ENCODE measurements around the gene NUTM2E. TPM values are rescaled to one million over a fixed set of nuclear protein-coding genes. Genes with fewer than 3 reads are reported as not detected.
"Not testable (repeated sequence)": the region's sequence is repeated elsewhere in the genome, so short reads cannot be mapped to it uniquely, and the experiment has no call there.

Gene NUTM2E, protein sequence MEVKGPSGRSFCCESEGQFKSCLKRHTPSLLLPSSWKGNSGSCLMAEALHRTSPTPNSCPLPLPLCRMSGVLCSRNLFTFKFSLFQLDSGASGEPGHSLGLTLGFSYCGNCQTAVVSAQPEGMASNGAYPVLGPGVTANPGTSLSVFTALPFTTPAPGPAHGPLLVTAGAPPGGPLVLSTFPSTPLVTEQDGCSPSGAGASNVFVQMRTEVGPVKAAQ (N-terminal part only)
- total RNA-seq (1 to 10 TPM in 1 of 5 donors, under 1 TPM in 3, not detected in 1; 0.10 to 1.3 (median 0.71) TPM), total RNA-seq (0.26 to 3.0 (median 0.87) reads per million in 29 experiments)
- total RNA-seq (2013): 1.1 TPM

DNA sequence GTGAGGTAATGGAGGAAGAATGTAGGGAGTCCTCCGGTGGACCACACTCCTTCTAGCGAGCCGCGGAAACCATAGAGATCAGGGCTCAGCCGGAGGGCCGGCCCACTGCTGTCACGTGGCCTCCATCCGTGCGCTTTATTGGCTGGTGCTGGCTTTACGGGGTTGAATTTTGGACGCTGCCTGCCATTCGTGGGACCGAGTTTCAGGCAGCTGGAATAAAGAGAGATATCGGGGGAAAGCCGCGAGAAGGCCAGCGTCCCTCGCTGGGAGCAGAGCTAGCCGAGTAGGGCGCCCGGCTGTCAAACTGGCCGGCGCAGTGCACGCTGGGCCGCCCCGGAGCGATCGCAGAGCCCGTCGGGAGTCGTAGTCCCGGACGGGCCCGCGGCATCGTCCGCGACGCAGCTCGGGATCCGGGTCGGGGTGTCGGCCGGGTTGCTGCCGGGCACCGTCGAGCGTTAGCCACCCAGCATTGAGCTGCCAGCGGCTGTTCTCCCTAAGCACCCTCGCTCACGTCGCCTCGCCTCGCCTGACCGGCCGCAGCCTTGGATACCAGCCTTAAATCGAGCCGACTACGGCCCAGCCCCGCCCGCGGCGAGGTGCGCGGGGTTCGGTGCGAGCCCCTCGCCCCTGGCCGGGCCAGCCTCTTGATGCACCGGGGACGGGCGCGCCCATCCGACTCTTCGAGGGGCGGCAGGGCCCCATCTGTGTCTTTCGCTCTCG, at the start of gene NUTM2E:
Gene NUTM2E, plus strand, starts transcription at position 244 of the 720 bp plus-strand sequence. CDS start 15,002 bp downstream, outside the sequence.
- H3K9me3 ChIP-seq; H3K27me3 Mint-ChIP-seq; CTCF ChIA-PET; H3K4me1 ChIP-seq (ENCODE audit: control insufficient read depth in 1 of 2, extremely low read depth in 1 of 2, insufficient read depth in 2 of 2, low read length in 2 of 2); H3K9me3 Mint-ChIP-seq; POLR2A ChIA-PET; H3K36me3 Mint-ChIP-seq; H3K36me3 ChIP-seq (ENCODE audit: control insufficient read depth in 2 of 2, extremely low read depth in 1 of 2, insufficient read depth in 1 of 2, low read length in 1 of 2); H3K27me3 ChIP-seq (replicated peaks in 1 of 2; ENCODE audit: control insufficient read depth in 2 of 2, extremely low read depth in 1 of 2, insufficient read depth in 2 of 2, low read length in 1 of 2): not testable (repeated sequence)
- Histone ChIP-seq H3K27ac (ENCODE audit: low read length) (peak within 1 kb of the TSS; percentile 74), H3K4me3 (ENCODE audit: control insufficient read depth in 1 of 2, extremely low read depth in 1 of 2, low read length in 1 of 2) (peak within 1 kb of the TSS in 1 of 2 donors; percentile 59)
- ATAC-seq (replicated peaks in 1 of 4) (peak; percentile 92 to 93 (median 92)), DNase-seq (peak; percentile 36 to 82 (median 70))
- Mint-ChIP-seq H3K4me3 (peak within 1 kb of the TSS; percentile 88 to 92 (median 91)), H3K4me1 (peaks cover 30 to 40% (median 34%) of the 10 kb centered on the region in 3 donors), H3K27ac (peak within 1 kb of the TSS; percentile 87 to 91)
- under 1% methylated on average over 24 of the region's 78 CpGs for WGBS (ENCODE audit: insufficient coverage)

DNA sequence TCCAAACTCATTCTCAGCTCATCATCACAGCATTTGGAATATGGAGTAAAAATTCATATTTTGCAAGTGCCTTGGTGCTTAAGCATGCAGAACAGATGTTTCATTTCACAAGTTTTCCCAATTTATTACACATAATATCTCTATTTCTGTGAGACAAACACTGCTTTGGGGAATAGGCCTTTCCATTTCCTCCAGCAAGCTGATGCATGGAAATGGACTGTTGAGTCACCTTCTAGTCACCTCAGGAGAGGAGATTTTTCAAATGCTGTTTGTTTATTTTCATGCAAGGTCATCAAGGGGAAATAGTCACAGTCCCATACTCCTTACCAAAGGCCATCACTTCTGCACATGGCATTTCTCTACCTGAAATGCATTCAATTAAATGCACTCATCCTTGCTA, 48.5 kb upstream of the NUTM2E start:
- H3K27me3 ChIP-seq (replicated peaks in 1 of 2; ENCODE audit: control insufficient read depth in 2 of 2, extremely low read depth in 1 of 2, insufficient read depth in 2 of 2, low read length in 1 of 2); H3K4me3 ChIP-seq (ENCODE audit: control insufficient read depth in 1 of 2, extremely low read depth in 1 of 2, low read length in 1 of 2); H3K4me1 ChIP-seq (ENCODE audit: control insufficient read depth in 1 of 2, extremely low read depth in 1 of 2, insufficient read depth in 2 of 2, low read length in 2 of 2); H3K9me3 ChIP-seq; DNase-seq; H3K27ac Mint-ChIP-seq; H3K36me3 Mint-ChIP-seq; H3K27me3 Mint-ChIP-seq; H3K4me1 Mint-ChIP-seq; H3K9me3 Mint-ChIP-seq; H3K4me3 Mint-ChIP-seq; H3K36me3 ChIP-seq (ENCODE audit: control insufficient read depth in 2 of 2, extremely low read depth in 1 of 2, insufficient read depth in 1 of 2, low read length in 1 of 2); CTCF ChIA-PET; POLR2A ChIA-PET; ATAC-seq (replicated peaks in 1 of 4); H3K27ac ChIP-seq (ENCODE audit: low read length): not testable (repeated sequence)

DNA sequence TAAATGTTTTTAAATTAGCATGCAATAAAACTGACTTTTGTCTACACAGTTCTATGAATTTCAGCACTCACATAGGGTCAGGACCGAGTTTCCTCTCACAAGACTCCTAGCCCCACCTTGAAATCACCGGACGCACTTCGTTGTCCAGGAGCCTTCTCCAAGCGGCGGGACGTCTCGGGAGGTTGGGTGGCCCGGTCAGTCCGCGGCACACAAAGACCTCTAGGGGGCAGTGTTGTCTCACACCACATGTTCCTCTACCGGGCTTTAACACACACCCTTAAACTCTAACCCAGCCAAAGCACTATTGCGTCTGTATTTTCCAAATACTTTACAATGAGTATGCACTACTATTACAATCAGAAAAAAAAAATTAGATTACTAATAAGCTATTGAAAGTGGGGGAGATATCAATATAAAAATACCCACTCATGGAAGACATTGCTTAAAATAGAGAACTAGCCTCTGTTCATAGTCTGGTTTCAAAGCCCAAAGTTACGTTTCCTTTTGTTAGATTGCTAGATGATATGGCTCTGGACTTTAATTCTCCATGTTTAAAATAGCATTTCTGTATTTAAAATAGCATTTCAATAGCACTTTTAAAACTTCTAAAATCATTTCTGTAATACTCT, 47.1 kb upstream of the NUTM2E start:
- H3K36me3 Mint-ChIP-seq; H3K4me3 ChIP-seq (ENCODE audit: control insufficient read depth in 1 of 2, extremely low read depth in 1 of 2, low read length in 1 of 2); POLR2A ChIA-PET; H3K4me1 Mint-ChIP-seq; H3K36me3 ChIP-seq (ENCODE audit: control insufficient read depth in 2 of 2, extremely low read depth in 1 of 2, insufficient read depth in 1 of 2, low read length in 1 of 2); H3K9me3 Mint-ChIP-seq; H3K9me3 ChIP-seq; H3K27me3 Mint-ChIP-seq; H3K27me3 ChIP-seq (replicated peaks in 1 of 2; ENCODE audit: control insufficient read depth in 2 of 2, extremely low read depth in 1 of 2, insufficient read depth in 2 of 2, low read length in 1 of 2); H3K27ac Mint-ChIP-seq; H3K27ac ChIP-seq (ENCODE audit: low read length); H3K4me1 ChIP-seq (ENCODE audit: control insufficient read depth in 1 of 2, extremely low read depth in 1 of 2, insufficient read depth in 2 of 2, low read length in 2 of 2); H3K4me3 Mint-ChIP-seq: not testable (repeated sequence)
- CTCF ChIA-PET: interaction anchor here in 1 of 2 donors (0.7 kb wide), 1 partner anchor 286 kb away, joined by 4 read pairs; no protein-coding TSS in a partner anchor
- ATAC-seq (replicated peaks in 1 of 4) (peak; percentile 71 to 84 (median 81)), DNase-seq (peak; percentile 1 to 77 (median 45))
- no CpG with 5 or more reads among the region's 14 CpGs for WGBS (ENCODE audit: insufficient coverage)

DNA sequence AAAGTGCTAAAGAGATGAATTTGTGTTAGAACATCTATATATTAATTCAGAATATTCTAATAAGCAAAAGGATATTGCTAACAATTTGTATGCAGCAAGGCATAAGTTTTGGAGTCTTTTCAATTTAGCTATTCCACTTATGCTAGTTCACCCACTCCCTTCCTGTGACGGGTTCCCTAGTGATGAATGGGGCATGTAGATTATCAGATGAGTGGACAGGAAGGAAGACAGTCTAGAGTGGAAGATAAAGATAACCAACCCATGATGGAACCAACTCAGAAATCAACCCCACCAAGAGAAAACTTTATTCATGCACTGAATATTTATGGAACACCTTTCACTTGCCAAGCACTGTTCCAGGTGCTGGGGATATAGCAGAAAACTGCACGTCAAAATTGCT, 46.5 kb upstream of the NUTM2E start:
- H3K4me1 ChIP-seq (ENCODE audit: control insufficient read depth in 1 of 2, extremely low read depth in 1 of 2, insufficient read depth in 2 of 2, low read length in 2 of 2); H3K27ac Mint-ChIP-seq; ATAC-seq (replicated peaks in 1 of 4); POLR2A ChIA-PET; DNase-seq; H3K4me3 Mint-ChIP-seq; H3K27ac ChIP-seq (ENCODE audit: low read length); CTCF ChIA-PET; H3K9me3 Mint-ChIP-seq; H3K27me3 Mint-ChIP-seq; H3K27me3 ChIP-seq (replicated peaks in 1 of 2; ENCODE audit: control insufficient read depth in 2 of 2, extremely low read depth in 1 of 2, insufficient read depth in 2 of 2, low read length in 1 of 2); H3K4me3 ChIP-seq (ENCODE audit: control insufficient read depth in 1 of 2, extremely low read depth in 1 of 2, low read length in 1 of 2); H3K36me3 Mint-ChIP-seq; H3K9me3 ChIP-seq; H3K36me3 ChIP-seq (ENCODE audit: control insufficient read depth in 2 of 2, extremely low read depth in 1 of 2, insufficient read depth in 1 of 2, low read length in 1 of 2); H3K4me1 Mint-ChIP-seq: not testable (repeated sequence)
- WGBS (ENCODE audit: insufficient coverage): no CpG with 5 or more reads among the region's 2 CpGs

DNA sequence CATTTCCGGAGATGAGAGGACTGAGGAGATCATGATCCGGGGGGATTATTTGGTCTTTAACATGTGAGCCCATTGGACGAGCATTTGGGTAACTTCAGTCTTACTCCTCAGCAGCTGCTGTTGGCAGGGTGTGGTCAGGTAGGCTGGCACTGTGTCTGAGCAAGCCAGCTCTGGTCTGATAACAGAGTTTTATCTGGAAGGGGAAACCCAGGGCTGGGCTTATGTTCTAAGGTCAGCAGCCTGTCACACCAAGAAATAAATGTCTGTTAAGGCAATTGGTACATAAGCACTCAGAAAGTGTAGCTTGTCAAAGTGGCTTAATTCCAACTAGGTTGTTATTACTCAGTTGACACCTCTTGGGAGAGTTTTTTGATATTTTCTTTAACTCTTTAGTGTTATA, 45.0 kb upstream of the NUTM2E start:
- CTCF ChIA-PET; H3K27me3 Mint-ChIP-seq; H3K27me3 ChIP-seq (replicated peaks in 1 of 2; ENCODE audit: control insufficient read depth in 2 of 2, extremely low read depth in 1 of 2, insufficient read depth in 2 of 2, low read length in 1 of 2); H3K9me3 ChIP-seq; H3K36me3 Mint-ChIP-seq; H3K27ac Mint-ChIP-seq; H3K4me3 Mint-ChIP-seq; POLR2A ChIA-PET; H3K9me3 Mint-ChIP-seq; H3K4me1 Mint-ChIP-seq; ATAC-seq (replicated peaks in 1 of 4); H3K4me3 ChIP-seq (ENCODE audit: control insufficient read depth in 1 of 2, extremely low read depth in 1 of 2, low read length in 1 of 2); H3K36me3 ChIP-seq (ENCODE audit: control insufficient read depth in 2 of 2, extremely low read depth in 1 of 2, insufficient read depth in 1 of 2, low read length in 1 of 2); DNase-seq; H3K4me1 ChIP-seq (ENCODE audit: control insufficient read depth in 1 of 2, extremely low read depth in 1 of 2, insufficient read depth in 2 of 2, low read length in 2 of 2); H3K27ac ChIP-seq (ENCODE audit: low read length): not testable (repeated sequence)
- WGBS (ENCODE audit: insufficient coverage): no CpG with 5 or more reads among the region's 3 CpGs

DNA sequence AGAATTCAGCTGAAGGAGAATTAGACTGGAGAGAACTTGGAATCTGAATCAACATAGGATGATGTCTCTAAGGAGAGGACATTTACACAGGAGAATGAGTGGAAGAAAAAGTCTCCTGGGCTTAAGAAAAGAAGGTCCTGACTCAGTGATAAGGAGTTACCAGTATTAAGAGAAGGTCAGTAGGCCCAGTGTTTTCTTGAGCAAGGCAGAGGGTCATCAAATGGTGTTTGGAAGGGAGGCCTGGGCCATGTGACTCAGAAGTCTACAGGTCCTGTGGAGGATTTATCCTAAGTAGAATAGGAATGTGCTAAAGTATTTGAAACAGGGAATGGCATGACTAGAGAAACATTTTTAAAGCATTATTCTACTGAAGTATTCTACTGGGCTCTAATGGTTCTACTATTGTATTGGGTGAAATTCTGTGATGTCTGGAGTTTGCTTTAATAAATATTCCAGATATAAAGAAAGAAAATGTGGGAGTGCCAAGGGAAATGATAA, 39.0 kb upstream of the NUTM2E start:
- ATAC-seq (replicated peaks in 1 of 4); DNase-seq; H3K27ac Mint-ChIP-seq; H3K4me1 ChIP-seq (ENCODE audit: control insufficient read depth in 1 of 2, extremely low read depth in 1 of 2, insufficient read depth in 2 of 2, low read length in 2 of 2); H3K4me3 Mint-ChIP-seq; CTCF ChIA-PET; POLR2A ChIA-PET; H3K36me3 ChIP-seq (ENCODE audit: control insufficient read depth in 2 of 2, extremely low read depth in 1 of 2, insufficient read depth in 1 of 2, low read length in 1 of 2); H3K4me1 Mint-ChIP-seq; H3K36me3 Mint-ChIP-seq; H3K4me3 ChIP-seq (ENCODE audit: control insufficient read depth in 1 of 2, extremely low read depth in 1 of 2, low read length in 1 of 2); H3K9me3 Mint-ChIP-seq; H3K27me3 Mint-ChIP-seq; H3K27ac ChIP-seq (ENCODE audit: low read length); H3K9me3 ChIP-seq; H3K27me3 ChIP-seq (replicated peaks in 1 of 2; ENCODE audit: control insufficient read depth in 2 of 2, extremely low read depth in 1 of 2, insufficient read depth in 2 of 2, low read length in 1 of 2): not testable (repeated sequence)

All from T-cell (primary cell).